ENCODE data around the gene TEX35.

TEX35 gene

DNA sequence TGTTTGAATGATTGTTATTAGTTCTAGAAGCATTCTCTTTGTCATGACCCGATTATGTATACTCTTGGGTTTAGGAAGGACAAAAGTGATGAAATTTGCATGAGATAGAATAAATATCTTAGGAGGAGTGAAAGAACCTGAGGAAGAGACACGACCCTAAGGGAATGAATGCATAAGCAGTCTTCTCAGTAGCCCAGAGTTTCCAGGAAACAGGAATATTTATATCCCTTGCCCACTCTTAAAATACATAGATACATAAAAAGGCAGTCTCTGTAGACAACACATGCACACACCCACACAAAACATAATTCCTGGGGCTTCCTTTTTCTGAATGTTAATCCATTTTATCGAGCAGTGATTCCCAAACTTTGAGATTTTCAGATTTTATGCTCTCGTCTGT, 35.5 kb upstream of the TEX35 start:
- peaks cover 28% of the 10 kb centered on the region for H3K36me3 ChIP-seq (ENCODE audit: insufficient read depth, insufficient read length, low read length)
- no peak overlapping the region for H3K4me3 ChIP-seq (ENCODE audit: insufficient read length, low read depth)
- H3K9ac ChIP-seq (ENCODE audit: insufficient read length, low read depth): no peak overlapping the region
- DNase-seq (ENCODE audit: low read depth, low spot score): no peak
- H3K9me3 ChIP-seq (ENCODE audit: insufficient read depth, low read length): no peaks in the 10 kb centered on the region
- no peaks in the 10 kb centered on the region for H3K27me3 ChIP-seq (ENCODE audit: insufficient read depth, insufficient read length)
- H3K4me1 ChIP-seq (ENCODE audit: insufficient read depth, insufficient read length): no peaks in the 10 kb centered on the region
- TF ChIP-seq ZNF274 (IDR thresholded peaks at IDR 0.05; ENCODE audit: low read depth, low read length) (no peak), SUZ12 (IDR thresholded peaks at IDR 0.05; ENCODE audit: extremely low read depth, insufficient read depth, insufficient read length) (no peak), YY1 (IDR thresholded peaks at IDR 0.05; ENCODE audit: insufficient read depth, insufficient read length) (no peak)

- Histone ChIP-seq H3K27me3 (ENCODE audit: insufficient read depth, insufficient read length) (no peaks in the 10 kb centered on the region), H3K36me3 (ENCODE audit: insufficient read depth, insufficient read length, low read length) (peaks cover 24% of the 10 kb centered on the region), H3K9ac (ENCODE audit: insufficient read length, low read depth) (no peak overlapping the region), H3K4me1 (ENCODE audit: insufficient read depth, insufficient read length) (no peaks in the 10 kb centered on the region), H3K9me3 (ENCODE audit: insufficient read depth, low read length) (no peaks in the 10 kb centered on the region), H3K4me3 (ENCODE audit: insufficient read length, low read depth) (no peak overlapping the region)
- TF ChIP-seq ZNF274 (IDR thresholded peaks at IDR 0.05; ENCODE audit: low read depth, low read length): no peak
- no peak for TF ChIP-seq SUZ12 (IDR thresholded peaks at IDR 0.05; ENCODE audit: extremely low read depth, insufficient read depth, insufficient read length)
- TF ChIP-seq YY1 (IDR thresholded peaks at IDR 0.05; ENCODE audit: insufficient read depth, insufficient read length): no peak
- no peak for DNase-seq (ENCODE audit: low read depth, low spot score)
These were observed 35.1 kb upstream of the TEX35 start for GRCh38 chr1:178477841-178478240.

GRCh38 chr1:178483251-178483957, 29.5 kb upstream of the TEX35 start:
- no peaks in the 10 kb centered on the region for H3K4me1 ChIP-seq (ENCODE audit: insufficient read depth, insufficient read length)
- no peaks in the 10 kb centered on the region for H3K27me3 ChIP-seq (ENCODE audit: insufficient read depth, insufficient read length)
- no peak for TF ChIP-seq SUZ12 (IDR thresholded peaks at IDR 0.05; ENCODE audit: extremely low read depth, insufficient read depth, insufficient read length)
- no peak for TF ChIP-seq YY1 (IDR thresholded peaks at IDR 0.05; ENCODE audit: insufficient read depth, insufficient read length)
- TF ChIP-seq ZNF274 (IDR thresholded peaks at IDR 0.05; ENCODE audit: low read depth, low read length): no peak
- no peak overlapping the region for H3K4me3 ChIP-seq (ENCODE audit: insufficient read length, low read depth)
- H3K36me3 ChIP-seq (ENCODE audit: insufficient read depth, insufficient read length, low read length): no peaks in the 10 kb centered on the region
- no peaks in the 10 kb centered on the region for H3K9me3 ChIP-seq (ENCODE audit: insufficient read depth, low read length)
- H3K9ac ChIP-seq (ENCODE audit: insufficient read length, low read depth): no peak overlapping the region
- DNase-seq (ENCODE audit: low read depth, low spot score): no peak

GRCh38 chr1:178484698-178485225, 28.1 kb upstream of the TEX35 start:
- H3K9me3 ChIP-seq (ENCODE audit: insufficient read depth, low read length): no peaks in the 10 kb centered on the region
- H3K9ac ChIP-seq (ENCODE audit: insufficient read length, low read depth): no peak overlapping the region
- no peak for TF ChIP-seq YY1 (IDR thresholded peaks at IDR 0.05; ENCODE audit: insufficient read depth, insufficient read length)
- TF ChIP-seq SUZ12 (IDR thresholded peaks at IDR 0.05; ENCODE audit: extremely low read depth, insufficient read depth, insufficient read length): no peak
- H3K27me3 ChIP-seq (ENCODE audit: insufficient read depth, insufficient read length): no peaks in the 10 kb centered on the region
- no peaks in the 10 kb centered on the region for H3K4me1 ChIP-seq (ENCODE audit: insufficient read depth, insufficient read length)
- H3K36me3 ChIP-seq (ENCODE audit: insufficient read depth, insufficient read length, low read length): no peaks in the 10 kb centered on the region
- no peak overlapping the region for H3K4me3 ChIP-seq (ENCODE audit: insufficient read length, low read depth)
- DNase-seq (ENCODE audit: low read depth, low spot score): no peak

DNA sequence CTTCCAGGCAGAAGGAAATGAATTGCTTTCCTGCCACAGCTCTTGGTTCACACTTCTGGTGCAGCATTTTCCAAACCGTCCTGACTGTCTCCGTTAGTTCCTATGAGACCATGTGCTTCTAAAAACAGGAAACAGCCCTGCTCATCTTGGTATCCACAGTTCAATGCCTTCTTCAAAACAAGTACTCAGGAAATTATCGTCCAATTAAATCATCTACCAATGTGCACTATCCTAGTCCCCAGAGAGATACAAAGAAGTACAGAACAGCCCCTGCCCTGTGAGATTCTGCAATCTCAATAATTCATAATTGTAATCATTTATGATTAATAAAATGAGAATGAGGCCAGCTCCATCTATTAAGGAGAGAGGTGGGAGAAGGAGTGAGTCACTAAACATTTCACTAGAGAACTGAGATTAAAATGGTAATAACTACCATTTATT, 27.3 kb upstream of the TEX35 start:
- no peak for DNase-seq (ENCODE audit: low read depth, low spot score)
- H3K4me3 ChIP-seq (ENCODE audit: insufficient read length, low read depth): no peak overlapping the region
- no peak overlapping the region for H3K9ac ChIP-seq (ENCODE audit: insufficient read length, low read depth)
- H3K27me3 ChIP-seq (ENCODE audit: insufficient read depth, insufficient read length): no peaks in the 10 kb centered on the region
- no peaks in the 10 kb centered on the region for H3K36me3 ChIP-seq (ENCODE audit: insufficient read depth, insufficient read length, low read length)
- TF ChIP-seq SUZ12 (IDR thresholded peaks at IDR 0.05; ENCODE audit: extremely low read depth, insufficient read depth, insufficient read length): no peak
- H3K9me3 ChIP-seq (ENCODE audit: insufficient read depth, low read length): no peaks in the 10 kb centered on the region
- no peaks in the 10 kb centered on the region for H3K4me1 ChIP-seq (ENCODE audit: insufficient read depth, insufficient read length)

GRCh38 chr1:178486100-178487069, 26.5 kb upstream of the TEX35 start:
- Histone ChIP-seq H3K9ac (ENCODE audit: insufficient read length, low read depth) (no peak overlapping the region), H3K9me3 (ENCODE audit: insufficient read depth, low read length) (no peaks in the 10 kb centered on the region), H3K4me3 (ENCODE audit: insufficient read length, low read depth) (no peak overlapping the region), H3K27me3 (ENCODE audit: insufficient read depth, insufficient read length) (no peaks in the 10 kb centered on the region), H3K4me1 (ENCODE audit: insufficient read depth, insufficient read length) (no peaks in the 10 kb centered on the region), H3K36me3 (ENCODE audit: insufficient read depth, insufficient read length, low read length) (no peaks in the 10 kb centered on the region)
- TF ChIP-seq ZNF274 (IDR thresholded peaks at IDR 0.05; ENCODE audit: low read depth, low read length) (no peak), SUZ12 (IDR thresholded peaks at IDR 0.05; ENCODE audit: extremely low read depth, insufficient read depth, insufficient read length) (no peak), YY1 (IDR thresholded peaks at IDR 0.05; ENCODE audit: insufficient read depth, insufficient read length) (no peak)
- DNase-seq (ENCODE audit: low read depth, low spot score): no peak

GRCh38 chr1:178487070-178487615, 25.8 kb upstream of the TEX35 start:
- no peak overlapping the region for H3K9ac ChIP-seq (ENCODE audit: insufficient read length, low read depth)
- H3K9me3 ChIP-seq (ENCODE audit: insufficient read depth, low read length): no peaks in the 10 kb centered on the region
- no peaks in the 10 kb centered on the region for H3K36me3 ChIP-seq (ENCODE audit: insufficient read depth, insufficient read length, low read length)
- no peak for TF ChIP-seq YY1 (IDR thresholded peaks at IDR 0.05; ENCODE audit: insufficient read depth, insufficient read length)
- no peak for TF ChIP-seq SUZ12 (IDR thresholded peaks at IDR 0.05; ENCODE audit: extremely low read depth, insufficient read depth, insufficient read length)
- no peak for TF ChIP-seq ZNF274 (IDR thresholded peaks at IDR 0.05; ENCODE audit: low read depth, low read length)
- DNase-seq (ENCODE audit: low read depth, low spot score): no peak
- no peak overlapping the region for H3K4me3 ChIP-seq (ENCODE audit: insufficient read length, low read depth)
- H3K4me1 ChIP-seq (ENCODE audit: insufficient read depth, insufficient read length): no peaks in the 10 kb centered on the region
- no peaks in the 10 kb centered on the region for H3K27me3 ChIP-seq (ENCODE audit: insufficient read depth, insufficient read length)

Data from NT2/D1 (cell line).